ENCODE data around the gene RGS12.

The RGS12 gene, protein sequence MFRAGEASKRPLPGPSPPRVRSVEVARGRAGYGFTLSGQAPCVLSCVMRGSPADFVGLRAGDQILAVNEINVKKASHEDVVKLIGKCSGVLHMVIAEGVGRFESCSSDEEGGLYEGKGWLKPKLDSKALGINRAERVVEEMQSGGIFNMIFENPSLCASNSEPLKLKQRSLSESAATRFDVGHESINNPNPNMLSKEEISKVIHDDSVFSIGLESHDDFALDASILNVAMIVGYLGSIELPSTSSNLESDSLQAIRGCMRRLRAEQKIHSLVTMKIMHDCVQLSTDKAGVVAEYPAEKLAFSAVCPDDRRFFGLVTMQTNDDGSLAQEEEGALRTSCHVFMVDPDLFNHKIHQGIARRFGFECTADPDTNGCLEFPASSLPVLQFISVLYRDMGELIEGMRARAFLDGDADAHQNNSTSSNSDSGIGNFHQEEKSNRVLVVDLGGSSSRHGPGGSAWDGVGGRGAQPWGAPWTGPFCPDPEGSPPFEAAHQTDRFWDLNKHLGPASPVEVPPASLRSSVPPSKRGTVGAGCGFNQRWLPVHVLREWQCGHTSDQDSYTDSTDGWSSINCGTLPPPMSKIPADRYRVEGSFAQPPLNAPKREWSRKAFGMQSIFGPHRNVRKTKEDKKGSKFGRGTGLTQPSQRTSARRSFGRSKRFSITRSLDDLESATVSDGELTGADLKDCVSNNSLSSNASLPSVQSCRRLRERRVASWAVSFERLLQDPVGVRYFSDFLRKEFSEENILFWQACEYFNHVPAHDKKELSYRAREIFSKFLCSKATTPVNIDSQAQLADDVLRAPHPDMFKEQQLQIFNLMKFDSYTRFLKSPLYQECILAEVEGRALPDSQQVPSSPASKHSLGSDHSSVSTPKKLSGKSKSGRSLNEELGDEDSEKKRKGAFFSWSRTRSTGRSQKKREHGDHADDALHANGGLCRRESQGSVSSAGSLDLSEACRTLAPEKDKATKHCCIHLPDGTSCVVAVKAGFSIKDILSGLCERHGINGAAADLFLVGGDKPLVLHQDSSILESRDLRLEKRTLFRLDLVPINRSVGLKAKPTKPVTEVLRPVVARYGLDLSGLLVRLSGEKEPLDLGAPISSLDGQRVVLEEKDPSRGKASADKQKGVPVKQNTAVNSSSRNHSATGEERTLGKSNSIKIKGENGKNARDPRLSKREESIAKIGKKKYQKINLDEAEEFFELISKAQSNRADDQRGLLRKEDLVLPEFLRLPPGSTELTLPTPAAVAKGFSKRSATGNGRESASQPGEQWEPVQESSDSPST (N-terminal part only)

DNA sequence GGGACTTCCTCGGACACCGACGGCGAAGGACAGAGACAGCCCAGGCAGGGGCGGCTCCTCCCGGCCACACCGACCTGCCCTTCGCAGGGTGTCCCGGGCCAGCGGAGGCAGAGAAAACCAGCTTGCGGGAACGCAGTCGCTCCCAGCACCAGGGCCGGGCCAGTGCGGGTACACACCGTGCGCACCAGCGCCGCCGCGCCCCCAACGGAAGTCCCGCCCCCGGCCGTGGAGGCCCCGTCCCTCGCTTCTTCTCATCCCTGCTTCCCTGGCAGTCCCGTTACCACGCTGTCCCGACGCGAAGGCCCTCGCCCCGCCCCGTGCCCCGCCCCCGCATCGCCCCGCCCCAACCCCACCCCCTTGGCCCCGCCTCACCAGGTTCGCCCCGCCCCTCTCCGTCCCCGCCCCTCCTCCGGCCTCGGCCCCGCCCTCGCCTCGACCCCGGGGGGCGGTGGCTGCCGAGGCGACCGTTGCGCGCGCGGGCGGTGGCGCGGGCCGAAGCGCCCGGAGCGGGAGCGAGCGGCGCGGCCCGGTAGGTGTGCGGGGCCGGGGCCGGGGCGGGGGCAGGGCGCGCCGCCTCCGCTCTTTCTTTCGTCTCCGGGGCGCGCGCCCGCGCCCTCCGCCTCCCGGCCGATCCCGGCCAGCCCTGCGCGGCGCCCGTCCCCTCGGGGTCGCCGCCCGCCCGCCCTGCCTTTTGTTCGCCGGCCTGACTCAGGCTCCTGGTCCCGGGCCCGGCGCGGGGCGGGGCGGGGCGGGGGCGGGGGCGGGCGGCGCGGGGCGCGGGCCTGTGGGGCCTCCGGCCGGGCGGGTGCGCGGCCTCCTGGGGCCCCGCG lies at the start of gene RGS12:
Gene RGS12, plus strand, starts transcription at position 451 of the 830 bp plus-strand sequence. CDS start 23,150 bp downstream, outside the sequence.
- DNase-seq (ENCODE audit: low spot score) (peak; percentile 98), FAIRE-seq (peak; percentile 86)

DNA sequence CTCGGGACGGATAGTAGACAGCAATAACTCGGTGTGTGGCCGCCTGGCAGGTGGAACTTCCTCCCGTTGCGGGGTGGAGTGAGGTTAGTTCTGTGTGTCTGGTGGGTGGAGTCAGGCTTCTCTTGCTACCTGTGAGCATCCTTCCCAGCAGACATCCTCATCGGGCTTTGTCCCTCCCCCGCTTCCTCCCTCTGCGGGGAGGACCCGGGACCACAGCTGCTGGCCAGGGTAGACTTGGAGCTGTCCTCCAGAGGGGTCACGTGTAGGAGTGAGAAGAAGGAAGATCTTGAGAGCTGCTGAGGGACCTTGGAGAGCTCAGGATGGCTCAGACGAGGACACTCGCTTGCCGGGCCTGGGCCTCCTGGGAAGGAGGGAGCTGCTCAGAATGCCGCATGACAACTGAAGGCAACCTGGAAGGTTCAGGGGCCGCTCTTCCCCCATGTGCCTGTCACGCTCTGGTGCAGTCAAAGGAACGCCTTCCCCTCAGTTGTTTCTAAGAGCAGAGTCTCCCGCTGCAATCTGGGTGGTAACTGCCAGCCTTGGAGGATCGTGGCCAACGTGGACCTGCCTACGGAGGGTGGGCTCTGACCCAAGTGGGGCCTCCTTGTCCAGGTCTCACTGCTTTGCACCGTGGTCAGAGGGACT lies 49.6 kb upstream of the RGS12 start:
- no peak for FAIRE-seq

DNA sequence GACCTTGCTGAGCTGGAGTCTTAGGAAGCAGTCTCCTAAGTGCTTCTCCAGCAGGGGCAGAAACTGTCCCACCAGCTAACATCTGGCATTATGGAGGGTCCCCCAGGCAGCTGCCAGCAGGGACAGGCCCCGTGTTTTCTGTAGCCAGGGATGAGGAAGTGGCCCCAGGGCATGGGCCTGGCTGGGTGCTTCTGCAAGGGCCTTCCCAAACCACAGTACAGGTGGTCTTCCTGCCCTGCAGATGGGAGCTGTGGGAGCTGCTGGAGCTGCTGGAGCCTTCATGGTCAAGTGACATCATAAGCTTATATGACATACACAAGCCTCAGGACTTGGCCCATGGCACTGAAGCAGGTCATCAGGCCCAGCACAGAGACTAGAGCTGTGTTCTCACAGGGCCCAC lies 48.8 kb upstream of the RGS12 start:
- no peak for DNase-seq (ENCODE audit: low spot score)
- FAIRE-seq, result no peak

More for the DNA sequence above, 49.6 kb upstream of the RGS12 start:
- DNase-seq (ENCODE audit: low spot score), result no peak

DNA sequence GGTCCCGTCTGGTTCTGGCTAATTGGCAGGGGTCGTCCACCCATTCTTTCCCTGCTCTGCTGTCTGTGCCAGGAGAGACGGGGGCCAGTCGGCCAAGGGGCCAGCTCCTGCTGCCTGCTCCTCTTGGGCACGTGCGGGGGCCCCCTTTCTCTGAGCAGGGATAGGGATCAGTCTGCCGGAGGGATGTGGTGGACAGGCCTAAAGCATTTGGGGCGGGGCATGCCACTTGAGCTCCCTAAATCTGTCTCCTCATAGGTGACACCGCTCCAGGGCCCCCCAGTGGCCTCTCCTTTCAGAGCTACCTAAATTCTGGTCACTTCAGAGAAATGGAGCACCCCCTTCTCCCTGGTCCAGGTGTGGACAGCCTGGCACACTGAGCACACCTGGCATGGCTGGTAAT lies 48.1 kb upstream of the RGS12 start:
- DNase-seq (ENCODE audit: low spot score), result no peak
- no peak for FAIRE-seq

DNA sequence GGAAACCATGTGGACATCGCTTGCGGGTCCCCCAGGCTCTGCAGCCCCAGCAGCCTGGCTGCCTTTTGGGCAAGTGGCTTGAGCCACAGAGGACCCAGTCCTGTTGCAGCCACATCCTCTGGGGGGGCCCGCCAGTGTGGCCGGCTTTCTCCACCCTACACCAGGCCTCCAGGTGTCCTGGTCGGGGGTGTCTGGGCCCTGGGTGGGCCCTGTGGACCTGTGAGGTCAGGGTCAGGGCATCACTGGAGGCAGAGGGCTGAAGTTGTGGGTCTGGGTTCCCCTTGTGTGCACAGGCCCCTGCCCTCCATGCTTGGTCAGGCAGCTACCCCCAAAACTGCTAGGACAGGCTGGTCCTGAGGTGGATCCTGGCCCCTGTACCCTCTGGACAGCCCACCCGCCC lies 47.1 kb upstream of the RGS12 start:
- DNase-seq (ENCODE audit: low spot score) (no peak), FAIRE-seq (no peak)

DNA sequence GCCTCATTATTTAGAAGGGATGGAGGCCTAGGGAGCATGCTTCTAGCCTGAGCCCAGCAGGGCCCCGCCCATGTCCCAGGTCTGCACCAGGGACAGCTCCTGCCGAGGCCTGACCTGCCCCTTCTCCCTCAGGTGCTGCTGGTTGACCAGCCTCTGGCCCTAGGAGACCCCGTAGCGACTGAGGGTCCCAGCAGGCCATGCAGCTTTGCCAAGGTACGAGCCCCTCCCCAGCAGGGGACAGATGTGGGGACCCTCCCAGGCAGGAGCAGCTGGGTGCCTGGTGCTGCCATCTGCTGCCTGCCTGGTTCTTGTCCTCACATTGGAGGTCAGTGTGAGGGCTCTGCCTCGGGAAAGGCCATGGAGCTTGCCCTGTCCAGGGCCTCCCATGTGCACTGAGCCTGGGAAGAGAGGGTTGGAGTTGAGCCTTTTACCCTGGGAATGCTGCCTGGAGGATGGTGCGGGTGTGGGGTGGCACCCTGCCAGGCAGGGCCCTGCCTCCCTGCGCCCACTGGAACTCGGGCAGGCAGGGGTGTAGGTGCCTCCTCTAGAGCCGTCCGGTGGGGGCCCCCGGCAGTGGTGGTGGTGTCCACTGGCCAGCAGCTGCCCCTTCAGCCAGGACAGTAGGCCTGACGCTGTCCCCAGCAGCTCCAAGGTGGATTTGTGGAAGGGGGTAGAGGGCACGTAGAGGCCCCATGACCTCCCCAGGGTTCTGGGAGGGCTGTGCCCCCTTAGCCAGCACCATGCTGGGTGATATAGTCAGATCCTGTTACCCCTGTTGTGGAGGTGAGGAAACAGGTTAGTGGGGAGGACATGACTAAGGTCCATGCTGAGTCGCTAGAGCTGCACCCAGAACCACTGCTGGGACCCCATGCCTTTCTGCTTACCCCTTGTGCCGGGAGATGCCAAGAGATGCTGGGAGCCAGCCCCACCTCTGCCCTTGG lies 46.1 kb upstream of the RGS12 start:
- FAIRE-seq (no peak), DNase-seq (ENCODE audit: low spot score) (no peak)

DNA sequence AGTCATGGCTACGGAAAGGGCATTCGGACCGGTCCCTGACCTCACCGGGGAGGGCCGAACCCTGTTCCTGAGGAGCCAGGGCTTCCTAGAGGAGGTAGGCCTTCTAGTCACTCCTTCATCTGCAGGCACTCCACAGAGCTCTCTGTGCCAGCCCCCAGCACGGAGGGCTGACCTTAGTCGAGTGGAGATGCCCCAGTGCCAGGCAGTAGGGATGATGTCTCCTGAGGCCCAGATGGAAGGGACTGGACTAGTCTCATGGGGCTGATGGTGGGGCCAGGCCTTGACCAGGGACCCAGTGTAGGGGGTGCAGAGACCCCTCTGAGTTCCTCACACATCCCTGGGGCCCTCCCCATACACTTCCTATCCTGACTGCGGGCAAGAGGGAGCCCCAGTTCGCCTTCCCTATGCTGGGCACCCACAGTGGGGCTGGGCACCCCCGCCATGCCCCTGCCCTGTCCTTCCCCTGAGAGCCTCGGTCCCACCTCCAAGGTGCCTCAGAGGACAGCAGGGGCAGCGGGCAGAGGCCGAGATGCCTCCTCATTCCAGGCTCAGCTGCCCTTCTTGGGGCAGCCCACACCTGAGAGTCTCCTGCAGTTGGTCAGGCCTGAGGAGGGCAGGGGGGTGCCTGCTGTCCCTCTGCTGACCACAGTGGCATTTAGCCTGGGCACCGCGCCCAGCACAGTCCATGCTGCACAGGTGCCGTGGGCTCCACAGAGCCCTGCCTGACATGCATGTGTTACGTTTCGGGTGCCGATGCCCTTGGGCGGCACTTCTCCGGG lies 45.2 kb upstream of the RGS12 start:
- DNase-seq (ENCODE audit: low spot score) (no peak), FAIRE-seq (no peak)

DNA sequence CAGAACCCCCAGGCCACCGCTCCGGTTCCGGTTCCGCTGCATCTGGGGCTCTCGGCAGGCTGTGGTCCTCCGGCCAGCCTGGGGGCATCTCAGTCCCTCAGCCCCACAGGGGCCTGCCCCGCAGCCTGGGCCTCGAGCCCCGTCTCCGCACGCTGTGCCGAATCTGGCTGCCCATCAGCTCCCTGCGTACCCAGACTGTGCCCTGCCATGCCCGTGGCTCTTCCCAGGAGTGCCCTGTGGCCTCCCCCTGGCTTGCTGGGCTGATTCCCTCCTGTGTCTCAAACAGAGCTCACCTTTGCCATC lies 44.7 kb upstream of the RGS12 start:
- FAIRE-seq (no peak), DNase-seq (ENCODE audit: low spot score) (no peak)

DNA sequence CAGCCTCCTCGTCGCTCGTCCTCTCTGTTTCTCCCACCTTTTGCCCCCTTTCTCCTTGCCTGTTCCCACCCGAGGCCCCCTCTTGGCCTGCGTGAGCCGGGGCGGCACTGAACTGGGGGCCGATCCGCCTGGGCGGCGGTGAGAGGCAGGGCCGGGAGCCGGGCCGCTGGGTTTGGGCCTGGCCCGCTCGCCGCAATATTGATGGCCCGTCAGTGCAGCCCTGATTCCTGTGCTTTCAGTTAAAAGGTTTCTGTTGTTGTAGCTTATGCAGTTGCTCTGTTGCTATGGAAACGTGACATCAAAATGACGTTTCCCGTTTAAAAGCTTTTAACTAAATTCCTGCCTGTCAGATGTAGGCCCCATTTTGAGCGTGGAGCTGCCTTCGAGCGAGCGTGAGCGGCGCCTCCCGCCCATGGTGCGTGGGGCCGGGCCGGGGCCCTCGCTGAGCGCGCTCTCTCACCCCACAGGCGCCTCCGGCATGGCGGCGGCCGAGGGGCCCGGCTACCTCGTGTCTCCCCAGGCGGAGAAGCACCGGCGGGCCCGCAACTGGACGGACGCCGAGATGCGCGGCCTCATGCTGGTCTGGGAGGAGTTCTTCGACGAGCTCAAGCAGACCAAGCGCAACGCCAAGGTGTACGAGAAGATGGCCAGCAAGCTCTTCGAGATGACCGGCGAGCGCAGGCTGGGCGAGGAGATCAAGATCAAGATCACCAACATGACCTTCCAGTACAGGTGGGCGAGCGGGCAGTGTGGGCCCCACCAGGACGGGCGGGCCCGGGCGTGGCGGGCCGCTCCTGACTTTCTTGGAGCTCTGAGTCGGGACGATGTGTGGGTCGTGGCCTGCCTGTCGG lies 43.8 kb upstream of the RGS12 start, which contains the start of gene MSANTD1:
Gene MSANTD1, plus strand, starts transcription at position 349 of the 851 bp plus-strand sequence. Its CDS starts 64 bp downstream, at position 413.
- FAIRE-seq (no peak), DNase-seq (ENCODE audit: low spot score) (no peak)

DNA sequence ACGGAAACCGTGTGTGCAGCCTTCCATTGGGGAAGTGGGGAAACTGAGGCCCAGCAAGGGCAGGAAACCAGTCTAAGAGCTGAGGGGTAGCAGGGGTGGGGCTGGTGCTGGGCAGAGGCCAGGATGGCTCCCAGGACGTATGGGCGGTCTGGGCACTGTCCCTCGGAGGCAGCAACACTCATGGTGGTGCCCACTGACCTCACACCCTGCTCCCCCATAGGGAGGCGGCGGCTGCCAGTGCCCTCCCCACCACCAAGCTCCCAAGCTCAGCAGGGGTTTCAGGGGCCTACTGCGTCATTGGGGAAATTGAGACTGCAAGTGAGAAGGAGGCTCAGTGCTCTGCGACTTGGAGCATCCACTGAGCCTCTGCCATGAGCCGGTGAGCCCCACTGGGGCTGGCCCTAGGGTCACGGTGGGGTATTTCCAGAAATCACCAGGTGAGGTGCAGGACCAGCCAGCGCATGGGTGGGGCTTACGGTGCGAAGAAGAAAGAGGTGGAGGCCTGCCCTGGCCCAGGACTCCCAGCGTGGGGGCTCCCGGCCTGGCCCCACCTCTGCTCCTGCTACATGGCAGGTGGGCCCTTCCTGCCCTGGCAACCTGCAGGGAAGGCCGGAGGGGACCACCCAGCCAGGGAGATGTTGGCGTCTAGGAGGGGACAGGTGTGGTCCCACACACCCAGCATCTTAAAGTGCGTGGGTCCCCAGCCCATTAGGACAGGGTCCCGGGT lies 42.9 kb upstream of the RGS12 start:
- no peak for DNase-seq (ENCODE audit: low spot score)

DNA sequence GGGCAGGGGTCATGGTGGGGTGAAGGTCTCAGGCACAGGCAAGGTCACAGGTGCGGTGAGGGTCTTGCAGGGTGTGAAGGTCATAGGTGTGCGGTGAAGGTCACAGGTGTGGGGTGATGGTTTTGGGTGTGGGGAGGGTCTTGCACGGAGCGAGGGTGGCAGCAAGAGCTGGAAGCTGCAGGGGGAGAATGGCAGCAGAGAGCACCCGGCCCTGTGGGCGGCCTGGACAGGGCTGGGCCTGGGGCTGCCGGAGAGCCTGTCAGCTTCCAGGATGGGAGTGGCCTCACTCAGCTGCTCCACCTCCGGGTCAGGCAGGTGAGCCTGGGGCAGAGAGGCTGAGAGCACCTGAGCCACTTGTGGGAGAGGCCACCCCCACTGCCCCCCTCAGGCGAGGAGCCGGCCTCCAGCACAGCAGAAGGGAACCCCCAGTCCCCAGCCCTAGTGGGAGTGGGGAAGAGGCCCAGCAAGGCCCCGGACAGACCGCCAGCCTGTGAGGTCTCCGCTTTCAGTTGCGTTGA lies 42.3 kb upstream of the RGS12 start:
- DNase-seq (ENCODE audit: low spot score) (no peak), FAIRE-seq (no peak)

More for the DNA sequence above, 42.9 kb upstream of the RGS12 start:
- FAIRE-seq, result no peak

DNA sequence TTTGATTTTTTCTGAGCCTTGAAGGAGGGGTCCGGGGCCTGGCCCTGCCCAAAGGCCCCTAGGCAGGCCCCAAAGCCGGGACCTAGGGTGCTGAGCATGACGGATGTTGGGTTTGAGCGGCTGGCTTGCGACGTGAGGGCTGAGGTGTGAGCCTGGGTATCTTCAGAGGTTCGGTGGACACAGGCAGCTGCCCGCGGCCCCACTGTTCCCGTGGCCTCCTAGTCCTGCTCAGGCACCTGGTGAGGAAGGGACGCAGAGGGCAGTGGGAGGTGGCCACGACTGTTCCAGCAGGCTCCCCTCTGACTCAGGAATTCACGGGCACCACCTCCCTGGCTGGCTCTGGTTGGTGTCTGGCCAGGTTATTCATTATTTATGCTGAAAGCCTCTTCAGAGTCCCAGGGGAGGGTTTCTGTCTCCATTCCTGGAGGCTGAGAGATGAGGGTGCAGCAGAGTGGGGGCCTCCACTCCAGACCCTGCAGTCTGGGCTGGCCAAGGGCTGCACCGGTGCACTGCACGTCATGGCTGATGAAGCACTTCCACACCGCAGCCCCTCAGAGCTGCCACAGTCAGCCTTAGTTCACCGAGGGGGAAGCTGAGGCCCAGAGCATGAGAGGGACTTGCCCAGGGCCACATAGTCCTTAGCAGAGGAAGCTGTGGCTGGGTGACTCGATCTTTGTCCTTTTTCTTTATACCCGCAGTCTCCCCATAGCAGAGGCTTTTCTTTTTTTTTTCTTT lies 41.7 kb upstream of the RGS12 start:
- no peak for DNase-seq (ENCODE audit: low spot score)
- FAIRE-seq, result no peak

DNA sequence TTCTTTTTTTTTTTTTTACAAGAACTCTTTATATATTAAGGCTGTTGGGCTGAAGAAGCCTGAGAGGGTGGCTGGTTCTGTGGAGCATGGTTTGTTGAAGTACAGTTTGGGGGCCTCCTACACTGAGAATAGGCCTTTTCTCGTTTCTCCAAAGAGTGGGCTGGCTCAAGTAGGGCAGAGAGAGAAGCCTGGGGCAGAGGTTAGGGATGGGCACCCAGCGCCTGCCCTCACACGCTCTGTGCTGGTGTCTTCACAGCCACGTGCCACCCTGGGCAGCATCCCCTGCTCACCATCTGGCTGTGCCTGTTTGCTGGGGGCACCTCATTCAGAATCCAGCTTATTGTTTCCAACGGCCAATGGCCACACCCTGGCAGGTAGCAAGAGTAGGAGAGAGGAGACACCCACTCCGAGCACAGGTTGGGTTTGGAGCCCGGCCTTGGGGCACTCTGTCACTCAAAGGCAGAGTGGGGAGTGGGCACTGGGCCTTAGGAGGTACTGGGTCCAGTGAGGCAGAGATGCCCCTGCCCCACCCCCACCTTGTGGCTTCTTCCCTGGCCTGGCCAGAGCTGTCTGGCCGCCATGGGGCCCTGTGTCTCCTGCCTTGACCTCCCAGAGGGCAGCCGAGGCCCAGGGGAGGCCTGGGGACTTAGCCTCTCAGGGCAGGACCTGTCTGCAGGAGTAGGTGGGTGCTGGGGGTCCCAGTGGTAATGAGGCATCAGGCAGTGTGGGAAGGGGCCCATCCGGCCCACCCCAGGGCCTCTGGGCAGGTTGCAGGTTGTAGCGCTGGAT lies 40.9 kb upstream of the RGS12 start:
- FAIRE-seq (no peak), DNase-seq (ENCODE audit: low spot score) (no peak)

DNA sequence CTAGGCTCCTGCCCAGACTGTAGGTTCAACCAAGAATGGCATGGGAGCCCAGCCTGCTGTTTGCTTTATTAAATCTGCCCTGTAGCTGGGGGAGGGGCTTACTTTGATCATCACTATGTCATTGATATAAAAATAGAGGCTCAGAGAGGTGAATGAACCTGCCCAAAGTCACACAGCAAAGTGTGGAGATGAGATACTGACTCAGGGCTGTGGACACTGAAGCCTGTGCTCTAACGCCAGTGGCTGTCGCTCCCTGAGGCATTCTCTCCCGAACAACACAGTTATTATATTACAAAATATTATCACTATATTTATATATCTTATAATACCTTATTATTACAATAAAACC lies 40.4 kb upstream of the RGS12 start:
- DNase-seq (ENCODE audit: low spot score) (no peak), FAIRE-seq (no peak)

All from urothelium cell line (cell line).